GF-D8 (cell line): ENCODE results near the gene TSGA10IP.

Experiments
- DNase-seq: peaks from one replicate; lab custom pipeline; 2025; lab: John Stamatoyannopoulos, UW

Gene TSGA10IP

GRCh38 chr11:65945430-65945911 lies at the start of gene TSGA10IP:
Gene TSGA10IP (plus strand): TSS chr11:65945480. CDS start chr11:65945676, 196 bp downstream.
- no peak for DNase-seq

GRCh38 chr11:65895482-65895981 lies 49.7 kb upstream of the TSGA10IP start:
- DNase-seq, result no peak

- DNase-seq, result no peak
Measured at GRCh38 chr11:65896034-65896999, 49.0 kb upstream of the TSGA10IP start.

- no peak for DNase-seq
Measured at GRCh38 chr11:65897020-65897471, 48.2 kb upstream of the TSGA10IP start.

- DNase-seq, result no peak
Measured at GRCh38 chr11:65898656-65899355, 46.5 kb upstream of the TSGA10IP start.

- DNase-seq, result peak; percentile 26
Measured at GRCh38 chr11:65899356-65900124, 45.7 kb upstream of the TSGA10IP start.

- peak; percentile 61 for DNase-seq
Measured at GRCh38 chr11:65900125-65900898, 45.0 kb upstream of the TSGA10IP start, which contains the start of gene FOSL1. Gene FOSL1 (minus strand): TSS chr11:65900388. CDS start chr11:65900339, 49 bp downstream.

- no peak for DNase-seq
Measured at GRCh38 chr11:65900899-65901180, 44.4 kb upstream of the TSGA10IP start.

GRCh38 chr11:65903068-65903481 lies 42.2 kb upstream of the TSGA10IP start:
- no peak for DNase-seq

- no peak for DNase-seq
Measured at GRCh38 chr11:65903715-65904114, 41.6 kb upstream of the TSGA10IP start.

- no peak for DNase-seq
Measured at GRCh38 chr11:65906602-65907001, 38.7 kb upstream of the TSGA10IP start.

- DNase-seq, result no peak
Measured at GRCh38 chr11:65907878-65908277, 37.4 kb upstream of the TSGA10IP start.

- DNase-seq, result no peak
Measured at GRCh38 chr11:65911682-65912568, 33.4 kb upstream of the TSGA10IP start.

- DNase-seq, result no peak
Measured at GRCh38 chr11:65912845-65913244, 32.4 kb upstream of the TSGA10IP start.

GRCh38 chr11:65915101-65915820 lies 30.0 kb upstream of the TSGA10IP start:
- no peak for DNase-seq

GRCh38 chr11:65915821-65916251 lies 29.4 kb upstream of the TSGA10IP start:
- no peak for DNase-seq

GRCh38 chr11:65916391-65916790 lies 28.9 kb upstream of the TSGA10IP start:
- DNase-seq, result no peak

- no peak for DNase-seq
Measured at GRCh38 chr11:65917077-65917433, 28.2 kb upstream of the TSGA10IP start.

GRCh38 chr11:65917434-65918210 lies 27.7 kb upstream of the TSGA10IP start:
- no peak for DNase-seq
